Measurements from ENCODE around the gene PRKD2.
"Not testable (repeated sequence)": the region's sequence is repeated elsewhere in the genome, so short reads cannot be mapped to it uniquely, and the experiment has no call there.

The PRKD2 gene

GRCh38 chr19:46717034-46717715 lies at the start of gene PRKD2:
Gene PRKD2, minus strand, starts transcription at chr19:46717114. Its CDS starts 744 bp downstream, at chr19:46716370.
- Mint-ChIP-seq H3K36me3 (peaks cover 67% of the 10 kb centered on the region), H3K4me1 (peaks cover 64% of the 10 kb centered on the region), H3K9me3 (no peaks in the 10 kb centered on the region), H3K4me3 (peak within 1 kb of the TSS; percentile 96), H3K27ac (peak within 1 kb of the TSS; percentile 97)
- ATAC-seq (peak; percentile 77), DNase-seq (ENCODE audit: low spot score in 2 of 2) (peak; percentile 93 to 96)

- Mint-ChIP-seq H3K36me3 (peaks cover 6% of the 10 kb centered on the region), H3K27ac (no peak overlapping the region), H3K4me3 (no peak overlapping the region), H3K9me3 (no peaks in the 10 kb centered on the region), H3K4me1 (peaks cover 7% of the 10 kb centered on the region)
- ATAC-seq (no peak), DNase-seq (ENCODE audit: low spot score in 2 of 2) (no peak)
Observed at GRCh38 chr19:46764817-46765291, 47.9 kb upstream of the PRKD2 start.

GRCh38 chr19:46762245-46762890 lies 45.5 kb upstream of the PRKD2 start:
- Mint-ChIP-seq H3K9me3 (no peaks in the 10 kb centered on the region), H3K4me1 (peaks cover 12% of the 10 kb centered on the region), H3K27ac (no peak overlapping the region), H3K36me3 (peaks cover 6% of the 10 kb centered on the region), H3K4me3 (no peak overlapping the region)
- DNase-seq (ENCODE audit: low spot score in 2 of 2) (no peak), ATAC-seq (no peak)

GRCh38 chr19:46761418-46761831 lies 44.5 kb upstream of the PRKD2 start:
- DNase-seq (ENCODE audit: low spot score in 2 of 2): no peak
- H3K4me1 Mint-ChIP-seq: peaks cover 15% of the 10 kb centered on the region
- H3K27ac Mint-ChIP-seq: no peak overlapping the region
- H3K36me3 Mint-ChIP-seq: peaks cover 8% of the 10 kb centered on the region
- no peak overlapping the region for H3K4me3 Mint-ChIP-seq
- no peaks in the 10 kb centered on the region for H3K9me3 Mint-ChIP-seq
- ATAC-seq: no peak

- H3K4me1 Mint-ChIP-seq: peaks cover 17% of the 10 kb centered on the region
Observed at GRCh38 chr19:46760897-46761296, 44.0 kb upstream of the PRKD2 start.

GRCh38 chr19:46760363-46760762 lies 43.4 kb upstream of the PRKD2 start:
- Mint-ChIP-seq H3K36me3 (peaks cover 7% of the 10 kb centered on the region), H3K27ac (no peak overlapping the region), H3K4me3 (no peak overlapping the region), H3K9me3 (no peaks in the 10 kb centered on the region), H3K4me1 (peaks cover 17% of the 10 kb centered on the region)
- ATAC-seq (no peak), DNase-seq (ENCODE audit: low spot score in 2 of 2) (no peak)

More at GRCh38 chr19:46760897-46761296, 44.0 kb upstream of the PRKD2 start:
- H3K36me3 Mint-ChIP-seq; H3K9me3 Mint-ChIP-seq; ATAC-seq; DNase-seq (ENCODE audit: low spot score in 2 of 2); H3K4me3 Mint-ChIP-seq; H3K27ac Mint-ChIP-seq: not testable (repeated sequence)

- H3K36me3 Mint-ChIP-seq: peaks cover 7% of the 10 kb centered on the region
- no peak for ATAC-seq
- H3K4me3 Mint-ChIP-seq: no peak overlapping the region
- peaks cover 17% of the 10 kb centered on the region for H3K4me1 Mint-ChIP-seq
- no peak for DNase-seq (ENCODE audit: low spot score in 2 of 2)
- no peak overlapping the region for H3K27ac Mint-ChIP-seq
- no peaks in the 10 kb centered on the region for H3K9me3 Mint-ChIP-seq
Observed at GRCh38 chr19:46759817-46760333, 43.0 kb upstream of the PRKD2 start.

GRCh38 chr19:46759206-46759605 lies 42.3 kb upstream of the PRKD2 start:
- Mint-ChIP-seq H3K27ac (no peak overlapping the region), H3K36me3 (peaks cover 7% of the 10 kb centered on the region), H3K4me3 (no peak overlapping the region), H3K9me3 (no peaks in the 10 kb centered on the region), H3K4me1 (peaks cover 17% of the 10 kb centered on the region)
- ATAC-seq (no peak), DNase-seq (ENCODE audit: low spot score in 2 of 2) (no peak)

GRCh38 chr19:46756544-46756888 lies 39.6 kb upstream of the PRKD2 start:
- Mint-ChIP-seq H3K27ac (no peak overlapping the region), H3K4me3 (peak overlapping the region; percentile 31), H3K9me3 (no peaks in the 10 kb centered on the region), H3K36me3 (peaks cover 7% of the 10 kb centered on the region), H3K4me1 (peaks cover 23% of the 10 kb centered on the region)
- DNase-seq (ENCODE audit: low spot score in 2 of 2): no peak
- ATAC-seq: peak; percentile 38

- no peak for ATAC-seq
- no peak overlapping the region for H3K4me3 Mint-ChIP-seq
- H3K4me1 Mint-ChIP-seq: peaks cover 23% of the 10 kb centered on the region
- H3K36me3 Mint-ChIP-seq: peaks cover 8% of the 10 kb centered on the region
- no peak overlapping the region for H3K27ac Mint-ChIP-seq
- H3K9me3 Mint-ChIP-seq: no peaks in the 10 kb centered on the region
- DNase-seq (ENCODE audit: low spot score in 2 of 2): no peak
Observed at GRCh38 chr19:46755853-46756543, 39.1 kb upstream of the PRKD2 start.

- DNase-seq (ENCODE audit: low spot score in 2 of 2) (no peak), ATAC-seq (no peak)
- H3K27ac Mint-ChIP-seq: no peak overlapping the region
- H3K9me3 Mint-ChIP-seq: no peaks in the 10 kb centered on the region
- H3K36me3 Mint-ChIP-seq: peaks cover 15% of the 10 kb centered on the region
- H3K4me3 Mint-ChIP-seq: no peak overlapping the region
- H3K4me1 Mint-ChIP-seq: peaks cover 23% of the 10 kb centered on the region
Observed at GRCh38 chr19:46755077-46755852, 38.4 kb upstream of the PRKD2 start.

GRCh38 chr19:46753420-46754155 lies 36.7 kb upstream of the PRKD2 start:
- Mint-ChIP-seq H3K4me3 (no peak overlapping the region), H3K9me3 (no peaks in the 10 kb centered on the region), H3K36me3 (peaks cover 24% of the 10 kb centered on the region), H3K27ac (peak overlapping the region; percentile 37), H3K4me1 (peaks cover 26% of the 10 kb centered on the region)
- peak; percentile 79 for ATAC-seq
- peak; percentile 43 to 83 for DNase-seq (ENCODE audit: low spot score in 2 of 2)

- peak; percentile 72 to 90 for DNase-seq (ENCODE audit: low spot score in 2 of 2)
- ATAC-seq: peak; percentile 39
- no peaks in the 10 kb centered on the region for H3K9me3 Mint-ChIP-seq
- peak overlapping the region; percentile 90 for H3K27ac Mint-ChIP-seq
- H3K4me3 Mint-ChIP-seq: peak overlapping the region; percentile 93
- H3K36me3 Mint-ChIP-seq: peaks cover 57% of the 10 kb centered on the region
- peaks cover 45% of the 10 kb centered on the region for H3K4me1 Mint-ChIP-seq
Observed at GRCh38 chr19:46748325-46749109, 31.6 kb upstream of the PRKD2 start.

All from stimulated activated effector memory CD8-positive, alpha-beta T cell treated with anti-CD3 and anti-CD28 coated beads, Interleukin-12 subunit alpha, Interleukin-12 subunit beta, amount 100 ng/mL, for 72 hours (primary cell).